Omental fat pad (tissue), 4 donors: ENCODE results near the gene C14orf93. TPM values are rescaled to one million over a fixed set of nuclear protein-coding genes. Genes with fewer than 3 reads are reported as not detected.
"Not testable (repeated sequence)": the region's sequence is repeated elsewhere in the genome, so short reads cannot be mapped to it uniquely, and the experiment has no call there.

Source experiments
- ATAC-seq: fragments of 150-250 bp; one replicate; pipeline ENCODE4 v1.9.1; 2016; ENCODE audit warnings: mild to moderate bottlenecking, moderate library complexity; ENCODE audit not compliant: low FRiP score
- DNase-seq: peaks from one replicate; pipeline ENCODE4 v3.0.0-alpha.2; 2019; ENCODE audit warnings: low spot score
- total RNA-seq, 4 donors: library from RNA; depleted of rRNA; stranded (reverse); fragments of >200 nt; gene quantifications; one replicate each; pipeline ENCODE4 v1.1.0, GENCODE V29; 2016
- TF ChIP-seq, protein P1 (sequence below), 3 donors: fragments of 450-650 bp; IDR thresholded peaks; one replicate each; pipeline ENCODE4 v1.5.1; 2016 to 2017; ENCODE audit warnings: antibody characterized with exemption in 3 of 3, mild to moderate bottlenecking in 3 of 3, moderate library complexity in 2 of 3

C14orf93 gene
- total RNA-seq, 4 donors from 2014 or later, result 6.0 to 12.2 (median 8.4) TPM

DNA sequence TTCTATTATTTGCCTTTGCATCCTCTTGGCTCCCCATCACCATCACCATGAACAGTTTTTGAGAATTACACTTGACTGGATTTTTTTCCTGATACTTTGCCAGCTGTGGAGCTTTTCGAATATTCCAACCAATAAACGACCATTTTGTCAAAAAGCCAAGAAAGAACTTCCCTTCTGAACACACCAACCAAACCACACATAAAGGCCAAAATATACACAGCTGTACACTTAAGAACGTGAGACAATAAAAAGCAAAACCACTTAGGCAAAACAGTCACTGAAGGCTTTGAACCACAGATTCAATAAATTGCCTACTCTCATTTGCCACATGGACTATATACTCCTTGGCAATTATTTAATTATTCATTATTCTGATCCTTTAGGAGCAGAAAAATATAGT lies 1.1 kb downstream of the C14orf93 start:
- no peak for ATAC-seq
- TF ChIP-seq, protein P1, sequence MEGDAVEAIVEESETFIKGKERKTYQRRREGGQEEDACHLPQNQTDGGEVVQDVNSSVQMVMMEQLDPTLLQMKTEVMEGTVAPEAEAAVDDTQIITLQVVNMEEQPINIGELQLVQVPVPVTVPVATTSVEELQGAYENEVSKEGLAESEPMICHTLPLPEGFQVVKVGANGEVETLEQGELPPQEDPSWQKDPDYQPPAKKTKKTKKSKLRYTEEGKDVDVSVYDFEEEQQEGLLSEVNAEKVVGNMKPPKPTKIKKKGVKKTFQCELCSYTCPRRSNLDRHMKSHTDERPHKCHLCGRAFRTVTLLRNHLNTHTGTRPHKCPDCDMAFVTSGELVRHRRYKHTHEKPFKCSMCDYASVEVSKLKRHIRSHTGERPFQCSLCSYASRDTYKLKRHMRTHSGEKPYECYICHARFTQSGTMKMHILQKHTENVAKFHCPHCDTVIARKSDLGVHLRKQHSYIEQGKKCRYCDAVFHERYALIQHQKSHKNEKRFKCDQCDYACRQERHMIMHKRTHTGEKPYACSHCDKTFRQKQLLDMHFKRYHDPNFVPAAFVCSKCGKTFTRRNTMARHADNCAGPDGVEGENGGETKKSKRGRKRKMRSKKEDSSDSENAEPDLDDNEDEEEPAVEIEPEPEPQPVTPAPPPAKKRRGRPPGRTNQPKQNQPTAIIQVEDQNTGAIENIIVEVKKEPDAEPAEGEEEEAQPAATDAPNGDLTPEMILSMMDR (IDR thresholded peaks at IDR 0.05), result no peak
- DNase-seq, result no peak

- ATAC-seq (peak; percentile 99), DNase-seq (peak; percentile 75)
- TF ChIP-seq, protein P1 (IDR thresholded peaks at IDR 0.05), result no peak
Measured at GRCh38 chr14:23006544-23007419, 3.2 kb downstream of the C14orf93 start.

- DNase-seq, result no peak
- ATAC-seq, result no peak
- TF ChIP-seq, protein P1 (IDR thresholded peaks at IDR 0.05), result no peak
Measured at GRCh38 chr14:23006188-23006534, 3.8 kb downstream of the C14orf93 start.

GRCh38 chr14:23005451-23006187 lies 4.3 kb downstream of the C14orf93 start:
- TF ChIP-seq, protein P1 (IDR thresholded peaks at IDR 0.05), result no peak
- ATAC-seq, result no peak
- DNase-seq, result no peak

DNA sequence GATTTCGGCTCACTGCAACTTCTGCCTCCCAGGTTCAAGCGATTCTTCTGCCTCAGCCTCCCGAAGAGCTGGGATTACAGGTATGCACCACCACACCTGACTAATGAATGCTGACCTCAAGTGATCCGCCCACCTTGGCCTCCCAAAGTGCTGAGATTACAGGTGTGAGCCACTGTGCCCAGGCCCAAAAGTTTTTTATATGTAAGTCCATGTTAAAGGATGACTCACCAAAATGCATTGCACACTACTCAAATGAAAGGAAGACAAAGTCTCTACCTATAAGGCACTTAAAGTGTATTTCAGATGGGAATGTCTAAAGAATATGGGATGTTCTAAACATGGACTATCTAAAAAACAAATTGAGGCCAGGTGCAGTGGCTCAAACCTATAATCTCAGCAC lies 5.7 kb downstream of the C14orf93 start:
- not testable (repeated sequence) for ATAC-seq, DNase-seq

DNA sequence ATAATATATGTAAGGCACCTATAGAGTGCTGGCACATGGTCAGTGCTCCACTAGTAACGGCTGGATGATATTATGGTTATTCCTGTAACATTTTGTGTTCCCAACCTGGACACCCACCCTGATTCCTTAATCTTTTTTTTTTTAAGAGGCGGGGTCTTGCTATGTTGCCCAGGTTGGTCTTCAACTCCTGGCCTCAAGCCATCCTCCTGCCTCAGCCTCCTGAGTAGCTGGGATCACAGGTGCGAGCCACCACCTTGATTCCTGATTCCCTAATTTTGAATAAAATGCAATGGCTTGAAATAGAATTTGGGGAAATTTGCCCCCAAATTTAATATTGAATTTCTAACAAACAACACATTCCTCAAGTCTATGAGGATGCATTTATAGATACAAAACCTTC lies 7.4 kb downstream of the C14orf93 start:
- TF ChIP-seq, protein P1 (IDR thresholded peaks at IDR 0.05), result no peak
- DNase-seq (no peak), ATAC-seq (no peak)

DNA sequence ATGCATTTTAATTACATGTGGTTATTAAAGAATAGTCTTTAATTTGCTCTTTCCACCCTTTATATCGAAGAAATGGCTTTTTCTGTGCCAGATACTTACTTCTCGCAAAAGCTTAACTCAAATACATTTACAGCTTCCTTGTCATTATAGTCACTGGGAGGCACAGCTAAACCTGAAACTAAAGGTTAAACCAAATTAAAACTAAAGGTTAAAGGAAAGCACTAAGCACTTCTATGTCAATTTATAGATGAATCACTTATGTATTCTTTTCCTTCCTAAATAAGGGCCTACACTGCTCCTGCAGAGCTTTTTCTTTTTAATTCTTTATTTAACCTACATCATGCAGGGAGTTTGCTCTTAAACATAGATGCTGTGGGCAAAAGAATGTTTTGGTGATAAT lies 9.1 kb downstream of the C14orf93 start:
- ATAC-seq (no peak), DNase-seq (no peak)
- TF ChIP-seq, protein P1 (IDR thresholded peaks at IDR 0.05), result no peak
